Activated T-helper 1 cell treated with anti-CD3 and anti-CD28 coated beads, Interleukin-2, amount 50 U/mL, for 16 hours (primary cell): Measurements from ENCODE around the gene PLXNC1.

Source experiments
- DNase-seq, 2 donors: peaks; one replicate each; pipeline ENCODE4 v3.0.0-alpha.2; 2020; ENCODE audit warnings: low read depth in 1 of 2, low spot score in 1 of 2

PLXNC1 gene

DNA sequence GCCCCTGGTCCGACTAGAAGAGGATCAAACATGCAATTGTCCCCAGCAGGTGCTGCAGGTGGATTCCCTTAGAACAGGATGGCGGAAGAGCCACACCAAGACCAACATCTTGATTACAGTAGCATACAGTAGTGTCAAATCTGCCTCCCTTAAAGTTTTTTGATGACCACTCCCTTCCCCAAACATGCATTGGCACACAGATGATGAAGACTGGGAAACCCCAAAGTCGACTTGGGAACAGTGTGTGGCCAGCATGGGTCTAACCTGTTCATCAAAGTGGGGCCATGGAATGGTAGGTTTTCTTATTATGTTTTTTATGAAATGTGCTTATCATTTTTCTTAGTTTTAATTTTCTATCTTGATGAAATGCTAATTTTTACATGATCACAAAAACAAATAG is 8.8 kb downstream of the PLXNC1 start:
- no peak for DNase-seq

DNA sequence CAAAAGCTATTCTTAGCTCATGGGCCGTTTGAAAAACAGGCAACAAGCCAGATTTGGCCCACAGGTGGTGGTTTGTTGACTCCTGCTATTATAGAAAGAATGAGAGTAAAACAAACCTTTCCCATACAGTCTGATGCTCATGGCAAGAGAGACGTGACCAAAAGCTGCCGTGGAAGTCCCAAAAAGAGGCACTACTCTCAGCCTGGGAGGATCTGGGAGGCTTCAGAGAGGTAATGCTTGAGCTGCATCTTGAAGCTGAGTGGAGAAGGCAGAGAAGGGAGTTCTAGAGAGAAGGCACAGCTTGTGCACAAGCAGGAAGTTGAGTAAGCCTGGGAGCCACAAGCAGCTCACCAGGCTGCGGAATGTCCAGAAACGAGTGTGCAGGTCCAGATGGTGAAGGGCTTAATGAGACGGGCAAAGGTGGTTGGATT is 9.6 kb downstream of the PLXNC1 start:
- no peak for DNase-seq

DNA sequence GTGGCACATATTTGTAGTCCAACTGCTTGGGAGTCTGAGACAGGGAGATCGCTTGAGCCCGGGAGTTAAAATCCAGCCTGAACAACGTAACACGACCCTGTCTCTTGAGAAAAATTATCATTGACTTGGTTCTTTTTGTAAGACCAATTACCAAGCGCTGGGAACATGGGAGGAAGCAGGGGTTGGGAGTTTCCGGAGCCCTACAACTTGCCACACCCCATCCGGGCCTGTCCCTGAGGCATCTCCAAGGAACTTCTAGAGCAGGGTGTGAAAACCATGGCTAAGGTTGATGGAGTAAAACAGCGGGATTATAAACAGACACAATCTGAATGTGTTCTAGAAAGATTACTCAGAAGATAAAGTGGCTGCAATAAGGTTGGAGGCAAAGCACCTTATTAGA is 10.3 kb downstream of the PLXNC1 start:
- no peak for DNase-seq

DNA sequence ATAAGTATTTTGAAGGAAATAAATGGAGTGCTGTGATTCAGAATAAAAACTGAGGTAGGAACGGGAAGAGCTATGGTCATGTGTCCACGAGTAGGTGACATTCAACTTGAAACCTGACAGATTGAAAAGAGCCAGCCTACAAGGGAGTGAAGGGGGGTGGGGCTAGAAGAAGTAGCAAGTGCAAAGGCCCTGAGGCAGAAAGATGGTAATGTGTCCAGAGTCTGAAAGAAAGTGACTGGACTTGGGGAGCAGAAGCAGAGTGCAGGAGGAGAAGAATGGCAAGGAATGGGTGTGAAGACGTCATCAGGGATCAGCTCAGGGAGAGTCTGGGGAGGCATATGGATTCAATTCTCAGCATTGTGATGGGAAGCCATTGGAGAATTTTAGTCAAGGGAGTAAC is 13.7 kb downstream of the PLXNC1 start:
- no peak for DNase-seq

DNA sequence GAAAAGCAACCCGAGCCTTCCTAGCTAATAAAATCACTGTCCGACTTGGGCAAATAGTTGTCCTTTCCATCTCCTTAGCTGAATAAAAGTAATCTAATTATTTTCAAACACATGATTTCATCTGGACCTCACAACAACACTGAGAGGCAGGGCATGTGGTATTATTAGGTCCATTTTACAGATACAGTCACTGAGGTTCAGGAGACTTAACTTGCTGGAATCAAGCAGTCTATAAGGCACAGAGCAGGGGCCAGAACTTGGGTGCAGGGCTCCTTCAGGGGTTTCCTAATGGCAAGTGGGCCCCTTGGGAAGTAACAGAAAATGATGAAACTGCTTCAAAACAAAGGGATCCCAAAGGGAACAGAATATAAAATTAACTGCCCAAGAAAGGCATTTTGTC is 15.5 kb downstream of the PLXNC1 start:
- DNase-seq, result no peak

DNA sequence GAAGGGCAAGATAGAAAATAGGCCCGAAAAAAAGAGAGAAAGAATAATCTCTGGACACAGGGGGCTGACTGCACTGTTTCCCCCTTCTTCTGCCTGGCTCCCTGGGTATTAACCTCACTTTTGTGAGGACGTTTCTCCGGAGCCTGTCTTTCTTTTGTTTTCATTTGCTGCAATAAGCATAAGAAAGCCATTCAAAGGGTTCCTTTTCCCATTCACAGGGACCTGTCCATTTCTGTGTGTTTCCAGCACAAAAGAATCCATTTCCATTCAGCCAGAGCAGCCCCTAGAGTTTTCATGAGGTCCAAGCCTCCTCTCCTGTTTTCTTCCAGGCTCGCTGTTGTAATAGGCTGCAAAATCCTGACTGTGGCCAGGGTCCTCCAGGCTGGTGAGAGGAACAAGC is 16.8 kb downstream of the PLXNC1 start:
- no peak for DNase-seq

DNA sequence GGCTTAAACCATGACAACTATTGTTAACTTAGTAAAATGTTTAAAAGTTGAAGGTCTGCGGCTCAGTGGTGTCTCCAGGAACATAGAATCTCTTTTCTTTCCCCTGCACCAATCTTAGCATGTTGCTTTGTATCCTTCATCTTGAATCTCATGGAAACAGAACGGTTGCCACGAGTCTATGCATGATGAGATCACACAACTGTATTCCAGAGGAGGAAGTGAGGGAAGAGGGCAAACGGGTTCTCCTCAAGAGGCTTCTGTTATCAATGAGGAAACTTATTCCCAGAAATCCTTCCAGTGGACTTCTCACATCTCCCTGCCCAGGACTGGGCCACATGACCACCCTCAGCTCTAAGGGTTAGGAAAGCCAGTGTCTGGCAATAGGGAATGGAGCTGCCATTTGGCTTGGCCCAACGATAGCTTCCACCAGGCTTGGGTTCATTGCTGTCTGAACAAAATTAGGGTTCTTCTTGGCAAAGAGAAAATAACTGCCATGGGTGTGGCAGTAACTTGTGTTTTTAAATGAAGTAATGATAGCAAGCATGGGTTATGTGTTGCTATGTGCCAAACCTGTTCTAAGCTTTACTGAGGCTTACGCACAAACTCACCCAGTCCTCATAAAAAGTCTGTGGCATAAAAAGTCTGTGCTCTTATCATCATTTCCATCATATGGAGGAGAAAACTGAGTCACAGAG is 17.4 kb downstream of the PLXNC1 start:
- DNase-seq, result no peak

DNA sequence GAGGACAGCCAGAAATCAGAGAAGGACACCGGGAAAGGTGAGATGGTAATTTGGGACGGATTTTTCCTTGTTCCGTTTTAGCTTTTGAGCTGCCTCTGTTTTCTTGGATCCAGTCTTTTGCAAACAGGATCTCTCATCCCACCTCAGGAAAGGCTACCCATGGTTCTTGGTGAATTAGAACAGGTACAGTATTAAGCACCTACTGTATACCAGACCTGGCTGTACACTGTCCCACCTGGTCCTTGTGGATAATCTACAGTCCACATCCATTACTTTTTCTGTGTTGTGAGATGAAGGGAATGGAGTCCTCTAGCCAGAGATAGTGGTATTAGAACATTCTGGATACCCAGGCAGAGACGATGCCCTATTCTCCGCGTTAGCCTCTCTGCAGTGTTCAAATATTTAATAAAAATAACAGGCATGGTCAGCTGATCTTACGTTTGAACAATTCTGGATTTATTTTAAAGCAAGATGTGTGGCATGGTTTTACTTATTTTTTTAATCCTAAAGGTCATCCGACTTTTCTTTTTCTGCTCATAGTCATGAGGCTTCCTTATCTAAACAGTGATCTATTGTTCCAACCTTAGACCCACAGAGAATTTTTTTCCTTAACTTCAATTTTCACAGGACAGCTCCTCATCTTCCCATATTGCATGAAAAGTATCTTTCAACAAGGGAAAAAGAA is 18.8 kb downstream of the PLXNC1 start:
- DNase-seq, result no peak

DNA sequence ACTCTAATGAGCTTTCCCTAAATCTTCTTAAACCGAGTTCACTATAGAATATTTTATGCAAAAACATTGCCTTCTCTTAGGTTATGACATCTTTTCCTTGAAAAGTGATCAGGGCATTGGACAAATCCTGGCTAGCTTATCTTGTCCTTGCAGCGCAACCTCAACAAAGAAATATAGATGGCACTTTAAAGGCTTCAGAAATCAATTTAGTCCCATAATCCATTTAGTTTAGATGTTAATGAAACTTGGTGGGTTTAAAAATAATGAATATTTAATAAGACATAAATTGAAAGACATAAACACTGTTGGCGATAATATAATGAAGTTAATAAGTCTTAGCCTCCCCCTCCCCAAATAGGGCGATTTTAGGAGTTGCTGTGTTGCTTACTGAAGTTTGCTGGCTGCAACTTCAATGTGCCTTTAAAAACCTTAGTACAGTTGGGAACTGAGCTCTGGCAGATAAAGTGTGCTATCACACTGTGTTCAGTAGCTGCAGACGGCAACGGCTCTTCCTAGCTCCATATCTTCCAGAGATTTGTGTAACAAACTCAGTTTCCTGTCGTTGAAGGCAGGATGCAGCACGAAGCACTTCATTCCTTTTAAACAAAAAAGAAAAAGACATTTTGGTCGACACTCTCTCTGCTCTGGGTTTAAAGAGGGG is 19.5 kb downstream of the PLXNC1 start:
- no peak for DNase-seq

DNA sequence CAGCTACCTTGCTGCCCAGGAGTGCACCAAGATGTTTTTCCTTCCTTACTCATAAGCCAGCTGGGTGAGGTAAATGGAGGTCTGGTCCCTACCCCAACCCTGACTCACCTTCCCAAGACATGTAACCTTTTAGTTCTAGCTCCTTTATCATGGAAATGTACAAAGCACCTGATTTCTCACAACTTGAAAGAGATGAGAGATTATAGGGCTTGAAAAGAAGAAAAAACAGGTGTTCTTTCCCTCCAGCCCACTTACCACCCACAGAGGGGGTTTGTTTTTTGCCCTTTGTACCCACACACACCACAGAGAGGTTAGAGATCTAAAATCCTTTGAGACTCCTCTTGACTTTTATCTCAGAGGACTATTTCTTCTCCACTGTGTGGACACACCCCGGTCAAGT is 21.1 kb downstream of the PLXNC1 start:
- DNase-seq, result no peak

DNA sequence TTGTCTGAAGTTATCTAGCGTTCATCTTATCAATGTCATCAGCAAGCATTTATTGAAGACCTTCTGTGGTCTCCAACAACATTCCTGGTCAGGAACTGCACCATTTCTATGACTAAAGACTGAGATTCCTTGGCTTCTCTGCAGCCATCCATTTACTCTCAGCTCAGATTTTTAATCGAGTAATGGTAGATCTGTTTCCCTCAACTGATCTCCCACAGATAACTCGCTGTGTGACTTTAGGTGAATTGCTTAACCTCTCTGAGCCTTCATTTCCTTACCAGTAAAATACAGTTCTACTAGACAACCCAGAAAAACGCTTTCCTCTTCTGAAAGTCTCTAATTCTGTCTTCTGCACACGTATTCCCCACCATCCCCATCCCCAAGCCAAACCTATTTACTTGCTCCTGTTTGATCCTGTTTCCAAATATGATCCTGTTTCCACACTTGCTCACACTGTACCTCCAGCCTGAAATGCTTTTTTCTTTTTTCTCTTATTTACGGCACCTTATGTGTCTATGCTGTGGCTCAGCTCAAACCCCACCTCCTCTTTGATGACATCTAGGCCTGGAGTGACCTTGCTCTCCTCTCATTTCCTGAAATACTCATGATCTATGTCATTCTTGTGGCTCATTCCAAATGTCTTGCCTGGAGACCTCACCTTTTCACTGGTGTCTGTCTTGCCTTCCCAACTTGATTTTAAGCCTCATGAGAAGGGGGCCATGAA is 21.8 kb downstream of the PLXNC1 start:
- DNase-seq, result no peak

DNA sequence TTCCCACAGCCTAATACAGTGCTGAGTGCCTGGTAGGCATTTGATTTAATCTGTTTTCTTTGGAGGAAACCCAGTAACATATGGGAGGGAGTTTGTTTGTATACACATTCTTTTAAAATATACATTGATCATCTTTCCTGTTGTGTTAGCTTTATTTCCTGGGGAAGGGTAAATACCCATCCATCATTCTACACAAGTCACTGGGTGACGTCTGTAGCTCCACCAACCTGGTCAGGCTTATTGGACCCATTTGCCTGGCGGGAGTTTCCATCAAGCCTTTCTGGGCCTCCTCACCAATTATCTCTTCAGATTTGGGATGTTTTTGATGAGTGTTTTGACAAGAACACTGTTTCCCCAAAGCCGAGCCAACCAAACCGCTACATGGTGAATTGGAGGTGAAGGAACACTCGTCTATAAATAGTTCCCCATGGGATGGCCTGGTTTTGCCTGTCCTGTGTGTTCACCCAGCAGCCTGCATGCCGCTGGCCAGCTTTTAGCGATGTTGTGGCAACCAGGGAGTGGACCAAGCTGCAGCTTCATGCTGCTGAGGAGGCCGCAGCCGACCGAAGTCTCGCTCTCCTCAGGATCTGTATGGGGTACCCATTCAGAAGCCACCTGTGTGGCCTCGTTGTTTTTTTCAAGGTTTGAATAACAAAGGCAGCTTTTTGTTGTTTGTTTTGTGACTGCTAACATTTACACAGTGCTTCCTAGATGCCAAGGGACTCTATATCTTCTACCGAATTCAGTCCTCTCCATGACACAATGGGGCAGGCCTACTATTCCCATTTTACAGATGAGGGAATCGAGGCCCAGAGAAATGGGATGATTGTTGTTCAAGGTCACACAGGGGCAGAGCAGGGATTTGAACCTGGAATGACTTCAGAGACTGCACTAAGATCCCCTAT is 22.6 kb downstream of the PLXNC1 start:
- no peak for DNase-seq

DNA sequence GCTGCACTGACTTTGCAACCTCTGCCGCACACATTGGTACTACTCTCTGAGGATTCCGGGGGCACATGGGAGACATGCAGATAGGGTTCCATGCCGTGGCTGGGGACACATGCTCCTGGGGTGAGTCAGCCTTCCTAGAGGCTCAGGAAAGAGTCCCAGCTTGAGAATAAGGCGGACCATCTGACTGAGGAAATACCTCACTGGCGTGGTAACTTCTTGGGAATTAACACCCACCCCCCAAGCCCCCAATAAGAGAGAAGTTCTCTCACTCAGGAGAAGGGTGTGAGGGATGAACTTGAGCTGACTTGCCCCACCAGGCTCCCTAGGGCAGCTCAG is 23.2 kb downstream of the PLXNC1 start:
- DNase-seq, result no peak

DNA sequence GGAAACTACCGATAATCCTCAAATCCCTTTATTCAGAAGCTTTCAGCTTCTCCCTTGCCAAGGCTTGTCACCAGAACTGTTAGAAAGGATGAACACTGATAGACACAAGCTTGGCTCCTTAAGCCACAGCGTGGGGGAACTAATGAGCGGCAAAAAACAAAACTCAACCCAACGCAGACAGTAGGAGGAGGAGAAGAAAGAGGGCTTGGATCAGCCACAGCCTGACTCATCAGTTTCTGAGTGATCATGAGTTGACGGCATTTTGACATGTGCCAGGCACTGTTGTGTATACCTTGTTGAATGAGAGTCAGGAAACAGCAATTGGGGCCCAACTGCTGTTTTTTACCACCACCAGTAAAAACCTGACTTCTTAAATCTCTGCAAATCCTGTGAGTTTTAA is 23.7 kb downstream of the PLXNC1 start:
- DNase-seq, result no peak

DNA sequence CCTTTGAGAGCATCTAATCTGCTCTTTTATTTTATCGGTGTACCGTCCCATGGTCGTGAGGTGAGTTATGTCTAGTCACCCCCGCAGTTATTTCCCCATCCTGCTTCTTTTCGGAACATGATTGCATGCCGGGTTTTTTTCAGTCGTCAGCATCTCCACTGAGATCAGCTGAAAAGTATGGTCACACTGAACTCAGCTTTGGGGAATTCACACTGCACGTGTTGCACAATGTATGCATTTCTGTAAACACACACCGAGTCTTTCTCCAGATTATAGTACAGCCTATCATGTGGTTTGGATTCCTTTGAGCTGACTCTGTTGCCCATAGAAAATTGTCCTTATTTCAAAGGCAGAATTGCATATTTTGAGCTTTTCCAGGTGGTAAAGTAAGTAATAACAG is 24.6 kb downstream of the PLXNC1 start:
- no peak for DNase-seq

DNA sequence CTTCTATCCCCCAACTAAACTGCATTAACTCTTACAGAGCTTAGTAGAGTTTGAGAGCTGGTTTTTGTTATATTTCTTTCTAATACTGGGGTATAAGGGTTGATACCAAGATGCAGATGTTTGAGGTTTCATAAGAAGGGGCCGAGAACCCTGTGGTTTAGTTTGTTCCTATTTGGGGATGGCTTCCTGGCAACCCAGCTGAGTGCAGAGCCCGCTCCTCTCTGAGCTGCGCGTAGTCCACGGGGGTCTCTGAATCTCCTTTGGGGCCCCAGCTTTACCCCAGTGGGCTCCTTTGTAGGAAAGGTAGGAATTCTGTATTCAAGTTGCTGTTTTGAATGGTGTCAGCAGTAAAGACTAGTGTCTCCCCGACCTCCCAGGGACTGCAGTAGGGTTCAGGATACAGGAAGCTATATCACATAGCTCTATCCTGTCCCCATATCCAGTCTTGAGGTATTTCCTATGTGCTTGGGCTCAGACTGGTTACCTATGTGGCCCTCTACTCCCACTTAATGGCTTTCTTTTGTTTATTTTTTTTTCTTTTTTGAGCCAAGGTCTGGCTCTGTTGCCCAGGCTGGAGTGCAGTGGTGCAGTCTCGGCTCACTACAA is 25.4 kb downstream of the PLXNC1 start:
- no peak for DNase-seq

DNA sequence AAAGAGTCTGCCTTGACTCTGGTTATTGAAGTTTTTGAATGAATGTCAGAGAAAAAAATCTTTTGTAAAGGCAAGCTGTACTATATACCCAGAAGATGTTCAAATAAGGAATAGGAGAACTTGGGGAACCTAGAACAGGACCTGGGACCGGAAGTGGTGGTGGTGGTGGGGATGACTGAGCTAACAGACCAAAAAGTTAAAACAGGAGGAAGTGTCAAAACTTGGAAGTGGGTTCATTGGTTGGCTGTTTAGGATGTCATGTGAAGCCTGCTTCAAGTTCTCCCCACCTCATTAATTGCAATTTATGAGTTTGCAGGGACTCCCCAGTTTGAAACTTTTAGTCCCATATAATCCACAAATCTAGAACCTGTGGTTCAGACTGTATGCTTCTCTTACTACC is 26.2 kb downstream of the PLXNC1 start:
- DNase-seq, result no peak

DNA sequence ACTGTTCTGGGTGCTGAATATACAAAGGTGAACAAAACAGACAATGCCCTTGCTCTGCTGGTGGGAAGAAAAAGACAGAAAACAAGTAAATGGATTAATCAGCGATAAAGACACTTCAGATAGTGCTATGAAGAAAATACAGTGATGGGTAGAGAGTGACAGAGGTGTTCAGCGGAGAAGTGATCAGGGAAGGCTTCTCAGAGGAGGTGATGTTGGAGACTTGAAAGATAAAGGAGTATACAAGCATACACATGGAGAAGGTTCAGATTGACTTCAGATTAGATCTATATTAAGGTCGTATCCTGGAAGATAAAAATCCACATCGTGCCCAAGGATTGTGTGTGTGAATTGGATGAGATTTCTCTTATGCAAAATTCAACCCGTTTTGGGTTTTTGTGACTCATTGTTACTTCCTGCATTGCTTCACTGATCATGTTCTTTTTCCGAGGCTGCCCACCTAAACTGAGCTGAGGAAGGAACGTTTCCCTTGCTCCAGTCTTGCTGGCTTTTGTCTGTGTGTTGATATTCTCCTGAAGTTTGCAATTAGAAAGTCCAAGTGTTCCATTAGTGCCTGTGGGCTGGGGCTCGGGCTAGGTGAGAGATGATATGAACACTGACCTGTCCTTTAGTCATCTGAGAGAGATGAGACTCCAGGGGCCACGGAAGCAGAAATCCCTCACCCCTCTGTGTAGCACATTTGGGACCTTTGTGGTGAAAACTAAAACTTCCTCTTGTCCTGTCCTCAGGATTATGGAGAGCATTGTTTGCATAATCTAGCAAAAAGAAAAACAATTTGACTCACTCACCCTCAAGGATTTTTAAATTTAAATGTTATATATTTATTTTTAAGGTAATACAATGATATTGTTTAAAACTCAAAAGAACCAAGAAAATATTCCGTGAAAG is 27.6 kb downstream of the PLXNC1 start:
- no peak for DNase-seq

DNA sequence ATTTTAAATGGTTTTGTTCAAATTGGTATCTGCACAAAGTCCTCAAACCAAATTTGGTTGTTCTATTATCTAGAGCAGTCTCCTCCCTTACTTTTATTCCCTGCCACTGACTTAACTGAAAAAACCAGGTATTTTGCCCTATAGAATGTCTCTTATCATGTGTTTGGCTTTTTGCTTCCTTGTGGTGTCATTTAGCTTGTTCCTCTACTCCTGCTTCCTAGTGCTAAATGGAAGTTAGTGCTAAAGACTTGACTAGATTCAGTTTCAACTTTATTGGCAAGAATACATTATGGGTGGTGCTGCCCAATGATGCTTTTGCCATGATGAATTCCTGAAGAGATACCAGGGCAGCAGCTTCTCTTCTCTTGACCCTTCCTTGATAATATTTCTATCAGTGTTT is 29.7 kb downstream of the PLXNC1 start:
- DNase-seq, result no peak

DNA sequence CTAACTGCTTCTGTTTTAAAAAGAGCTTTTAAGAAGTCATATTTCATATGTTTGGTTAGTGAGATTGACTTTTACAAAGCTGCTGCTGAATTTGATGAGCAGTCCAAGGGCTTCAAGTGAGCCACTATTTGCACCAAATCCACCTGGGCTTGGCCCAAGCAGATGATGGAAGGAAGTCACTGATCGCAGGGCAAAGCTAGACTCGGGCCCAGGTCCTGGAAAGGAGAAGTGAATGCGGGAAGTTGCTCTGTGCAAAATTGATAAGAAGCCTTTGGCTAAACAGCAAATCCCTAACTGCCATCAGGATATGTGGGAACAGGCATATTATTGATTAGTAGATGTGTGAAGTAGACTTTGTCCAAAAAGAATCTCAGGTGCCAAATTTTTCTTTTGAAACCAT is 30.5 kb downstream of the PLXNC1 start:
- no peak for DNase-seq
